ENCODE measurements around the gene PAQR5. TPM values are rescaled to one million over a fixed set of nuclear protein-coding genes. Genes with fewer than 3 reads are reported as not detected.

The PAQR5 gene
- total RNA-seq, 2 donors from 2014 or later, result 6.5 to 11.5 TPM

- no peak for TF ChIP-seq POLR2A (IDR thresholded peaks at IDR 0.05)
- no peak for TF ChIP-seq CTCF (IDR thresholded peaks at IDR 0.05)
- Histone ChIP-seq H3K36me3 (replicated peaks in 1 of 2; ENCODE audit: insufficient read depth in 1 of 2, low read depth in 2 of 2) (no peaks in the 10 kb centered on the region), H3K4me3 (no peak overlapping the region), H3K27me3 (no peaks in the 10 kb centered on the region), H3K27ac (no peak overlapping the region), H3K4me1 (no peaks in the 10 kb centered on the region), H3K9me3 (no peaks in the 10 kb centered on the region)
- DNase-seq (no peak), ATAC-seq (no peak)
- WGBS, 2 donors, result 60 to 64% methylated on average over 6 of the region's 6 CpGs
- intact Hi-C loops (cut with DNase I), result no loop called here
Observed at GRCh38 chr15:69373406-69373805, 74.7 kb downstream of the PAQR5 start.

- TF ChIP-seq CTCF (IDR thresholded peaks at IDR 0.05), result no peak
- TF ChIP-seq POLR2A (IDR thresholded peaks at IDR 0.05), result no peak
- DNase-seq (no peak), ATAC-seq (no peak)
- 70% methylated on average over 8 of the region's 8 CpGs for WGBS, 2 donors
- intact Hi-C loops (cut with DNase I), result no loop called here
- Histone ChIP-seq H3K4me1 (peaks cover 4% of the 10 kb centered on the region), H3K4me3 (no peak overlapping the region), H3K27me3 (no peaks in the 10 kb centered on the region), H3K27ac (no peak overlapping the region), H3K36me3 (replicated peaks in 1 of 2; ENCODE audit: insufficient read depth in 1 of 2, low read depth in 2 of 2) (no peaks in the 10 kb centered on the region), H3K9me3 (no peaks in the 10 kb centered on the region)
Observed at GRCh38 chr15:69375151-69375790, 76.6 kb downstream of the PAQR5 start.

GRCh38 chr15:69377216-69377970 lies 78.7 kb downstream of the PAQR5 start:
- no peak for TF ChIP-seq POLR2A (IDR thresholded peaks at IDR 0.05)
- TF ChIP-seq CTCF (IDR thresholded peaks at IDR 0.05), result no peak
- intact Hi-C loops (cut with DNase I), result no loop called here
- H3K27ac ChIP-seq, result no peak overlapping the region

GRCh38 chr15:69380100-69380725 lies 81.5 kb downstream of the PAQR5 start:
- ATAC-seq, result no peak
- H3K9me3 ChIP-seq, result no peaks in the 10 kb centered on the region

More at GRCh38 chr15:69377216-69377970, 78.7 kb downstream of the PAQR5 start:
- no peaks in the 10 kb centered on the region for H3K9me3 ChIP-seq
- no peak overlapping the region for H3K4me3 ChIP-seq
- 88 to 93% methylated on average over 8 of the region's 8 CpGs for WGBS, 2 donors
- peaks cover 6% of the 10 kb centered on the region for H3K4me1 ChIP-seq
- no peaks in the 10 kb centered on the region for H3K27me3 ChIP-seq
- DNase-seq (no peak), ATAC-seq (no peak)
- no peaks in the 10 kb centered on the region for H3K36me3 ChIP-seq (replicated peaks in 1 of 2; ENCODE audit: insufficient read depth in 1 of 2, low read depth in 2 of 2)

More at GRCh38 chr15:69380100-69380725, 81.5 kb downstream of the PAQR5 start:
- Histone ChIP-seq H3K27ac (no peak overlapping the region), H3K27me3 (no peaks in the 10 kb centered on the region), H3K36me3 (replicated peaks in 1 of 2; ENCODE audit: insufficient read depth in 1 of 2, low read depth in 2 of 2) (no peaks in the 10 kb centered on the region), H3K4me3 (no peak overlapping the region), H3K4me1 (peaks cover 6% of the 10 kb centered on the region)
- TF ChIP-seq POLR2A (IDR thresholded peaks at IDR 0.05) (no peak), CTCF (IDR thresholded peaks at IDR 0.05) (peak in 1 of 7 experiments; percentile 11)
- DNase-seq, result no peak
- intact Hi-C loops (cut with DNase I), result no loop called here
- 26 to 44% methylated on average over 8 to 9 of the region's 9 CpGs for WGBS, 2 donors

Data from body of pancreas (tissue), 4 donors.